Esophagus squamous epithelium (tissue), 5 donors: Measurements from ENCODE around the gene CDC14A. TPM values are rescaled to one million over a fixed set of nuclear protein-coding genes. Genes with fewer than 3 reads are reported as not detected.
A peak's percentile ranks its signal among the peaks of the same experiment; 100 is the strongest.

Source experiments
- DNase-seq: peaks from one replicate; lab custom pipeline; 2025; lab: John Stamatoyannopoulos, UW
- H3K27ac ChIP-seq, 4 donors: fragments of 200-600 bp; sonication (generic); one replicate each; pipeline ENCODE4 v1.5.1; 2016 to 2019; ENCODE audit warnings: mild to moderate bottlenecking in 1 of 4
- H3K27me3 ChIP-seq, 4 donors: fragments of 200-600 bp; sonication (generic); 1 replicate in 3 of 4; 2 replicates in 1 of 4; pipeline versions ENCODE4 v1.5.1 to v1.6.0; 2017 to 2021; ENCODE audit warnings: antibody characterized with exemption in 1 of 4
- H3K36me3 ChIP-seq, 3 donors: fragments of 200-600 bp; sonication (generic); one replicate each; pipeline ENCODE4 v1.5.1; 2016 to 2019
- H3K4me1 ChIP-seq, 3 donors: fragments of 200-600 bp; sonication (generic); one replicate each; pipeline ENCODE4 v1.5.1; 2017 to 2019
- H3K4me3 ChIP-seq, 4 donors: fragments of 200-600 bp; sonication (generic); 1 replicate in 3 of 4; 2 replicates in 1 of 4; pipeline ENCODE4 v1.5.1; 2016 to 2019; ENCODE audit warnings: mild to moderate bottlenecking in 2 of 4, moderate library complexity in 1 of 4
- H3K9me3 ChIP-seq, 3 donors: fragments of 200-600 bp; sonication (generic); one replicate each; pipeline ENCODE4 v1.5.1; 2016 to 2019
- POLR2A ChIP-seq, 4 donors: fragments of 450-650 bp; IDR thresholded peaks; one replicate each; pipeline ENCODE4 v1.6.1; 2017; ENCODE audit warnings: antibody characterized with exemption in 4 of 4, mild to moderate bottlenecking in 4 of 4, moderate library complexity in 3 of 4
- WGBS, 2 donors: methylation state at CpG; one replicate each; pipeline ENCODE4 v1.1.5; 2018; 5-methylcytosine and 5-hydroxymethylcytosine counted together
- intact Hi-C: fragments of 100-400 bp; cut with DNase I; formaldehyde crosslinking; loops from one replicate; pipeline ENCODE4 v1.15.0; 2022
- total RNA-seq, 4 donors: library from RNA; depleted of rRNA; stranded (reverse); fragments of >200 nt; gene quantifications; one replicate each; pipeline ENCODE4 v1.1.0, GENCODE V29; 2016
- TF ChIP-seq, protein P1 (sequence below), 6 experiments: fragments of 450-650 bp in 4 of 6; fragments of 200-600 bp in 2 of 6; sonication (generic) in 2 of 6; IDR thresholded peaks; one replicate each; pipeline ENCODE4 v1.5.1; 2016 to 2019; ENCODE audit warnings: antibody characterized with exemption in 6 of 6, mild to moderate bottlenecking in 4 of 6, moderate library complexity in 4 of 6
- donor health status: DM: yes; HTN: yes; CAD: no.

The CDC14A gene
- total RNA-seq, 4 donors from 2014 or later, result 3.0 to 8.6 (median 4.3) TPM

DNA sequence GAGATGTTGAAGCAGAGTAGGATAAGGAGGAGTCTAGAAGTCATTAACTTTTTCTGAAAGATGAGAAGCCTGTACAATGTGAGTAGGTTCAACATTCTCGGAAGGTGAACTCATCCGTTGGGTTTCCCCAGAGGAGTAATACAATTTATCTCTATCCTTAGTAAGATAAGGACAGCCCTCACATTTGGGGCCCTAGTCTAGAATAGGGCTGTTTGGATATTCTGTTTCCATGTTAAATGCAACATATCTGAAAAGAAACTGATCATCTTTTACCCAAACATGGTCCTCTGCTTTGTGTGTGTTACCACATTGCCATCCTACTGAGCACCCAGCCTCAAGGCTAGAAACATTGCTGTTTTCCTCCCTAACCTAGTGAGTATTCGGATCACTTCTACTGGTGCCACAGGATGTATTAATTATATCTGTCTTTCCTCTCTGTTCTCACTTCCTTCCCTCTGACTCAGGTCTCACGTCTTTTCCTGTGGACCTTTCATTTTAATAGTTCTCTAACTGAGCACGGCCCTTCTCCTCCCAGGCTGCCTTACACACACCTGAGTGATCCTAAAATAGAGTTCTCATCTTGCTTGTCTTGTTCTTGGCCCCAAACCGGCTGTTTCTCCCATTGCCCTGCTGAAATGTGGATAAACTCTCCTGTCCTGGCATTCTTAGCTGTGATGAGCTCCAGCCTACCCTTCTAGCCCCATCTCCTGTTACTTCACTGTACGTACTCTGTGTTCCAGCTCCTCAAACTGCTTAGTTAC is 91.7 kb downstream of the CDC14A start:
- WGBS, 2 donors, result 63 to 71% methylated on average over 7 of the region's 7 CpGs
- no peaks in the 10 kb centered on the region for H3K36me3 ChIP-seq
- peak overlapping the region; percentile 7 to 66 (median 44) for H3K27ac ChIP-seq
- DNase-seq, result no peak
- intact Hi-C loops, result no loop called here
- TF ChIP-seq POLR2A (IDR thresholded peaks at IDR 0.05), result peak in 1 of 4 donors; percentile 37
- TF ChIP-seq, protein P1, sequence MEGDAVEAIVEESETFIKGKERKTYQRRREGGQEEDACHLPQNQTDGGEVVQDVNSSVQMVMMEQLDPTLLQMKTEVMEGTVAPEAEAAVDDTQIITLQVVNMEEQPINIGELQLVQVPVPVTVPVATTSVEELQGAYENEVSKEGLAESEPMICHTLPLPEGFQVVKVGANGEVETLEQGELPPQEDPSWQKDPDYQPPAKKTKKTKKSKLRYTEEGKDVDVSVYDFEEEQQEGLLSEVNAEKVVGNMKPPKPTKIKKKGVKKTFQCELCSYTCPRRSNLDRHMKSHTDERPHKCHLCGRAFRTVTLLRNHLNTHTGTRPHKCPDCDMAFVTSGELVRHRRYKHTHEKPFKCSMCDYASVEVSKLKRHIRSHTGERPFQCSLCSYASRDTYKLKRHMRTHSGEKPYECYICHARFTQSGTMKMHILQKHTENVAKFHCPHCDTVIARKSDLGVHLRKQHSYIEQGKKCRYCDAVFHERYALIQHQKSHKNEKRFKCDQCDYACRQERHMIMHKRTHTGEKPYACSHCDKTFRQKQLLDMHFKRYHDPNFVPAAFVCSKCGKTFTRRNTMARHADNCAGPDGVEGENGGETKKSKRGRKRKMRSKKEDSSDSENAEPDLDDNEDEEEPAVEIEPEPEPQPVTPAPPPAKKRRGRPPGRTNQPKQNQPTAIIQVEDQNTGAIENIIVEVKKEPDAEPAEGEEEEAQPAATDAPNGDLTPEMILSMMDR (IDR thresholded peaks at IDR 0.05), result no peak
- H3K27me3 ChIP-seq, result no peaks in the 10 kb centered on the region
- H3K4me3 ChIP-seq, result no peak overlapping the region
- peaks cover 0 to 5% (median 0%) of the 10 kb centered on the region in 3 donors for H3K4me1 ChIP-seq
- no peaks in the 10 kb centered on the region for H3K9me3 ChIP-seq

DNA sequence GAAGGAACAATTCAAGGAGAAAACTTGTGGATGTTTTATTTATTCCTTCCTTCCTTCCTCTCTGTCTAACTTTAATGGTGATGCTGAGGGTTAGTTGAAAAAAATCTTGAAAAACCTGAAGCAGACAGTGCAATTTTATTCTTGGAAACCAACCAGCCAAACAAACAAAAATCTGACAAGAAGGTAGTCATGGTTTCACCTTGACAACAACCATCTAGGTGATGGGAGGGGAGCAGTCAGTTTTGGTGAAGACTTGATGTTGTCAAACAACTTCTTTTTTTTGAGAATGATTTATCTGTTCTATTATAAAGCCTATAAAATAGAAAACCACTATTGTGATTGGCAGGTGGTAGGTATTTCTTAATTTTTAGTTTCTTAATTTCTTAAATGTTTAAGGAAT is 93.3 kb downstream of the CDC14A start:
- H3K9me3 ChIP-seq, result no peaks in the 10 kb centered on the region
- no peak overlapping the region for H3K27ac ChIP-seq
- no peaks in the 10 kb centered on the region for H3K36me3 ChIP-seq
- intact Hi-C loops, result no loop called here
- TF ChIP-seq, protein P1 (IDR thresholded peaks at IDR 0.05), result no peak
- TF ChIP-seq POLR2A (IDR thresholded peaks at IDR 0.05), result no peak
- DNase-seq, result no peak
- H3K4me1 ChIP-seq, result peaks cover 0 to 5% (median 0%) of the 10 kb centered on the region in 3 donors
- no peaks in the 10 kb centered on the region for H3K27me3 ChIP-seq
- H3K4me3 ChIP-seq, result no peak overlapping the region

DNA sequence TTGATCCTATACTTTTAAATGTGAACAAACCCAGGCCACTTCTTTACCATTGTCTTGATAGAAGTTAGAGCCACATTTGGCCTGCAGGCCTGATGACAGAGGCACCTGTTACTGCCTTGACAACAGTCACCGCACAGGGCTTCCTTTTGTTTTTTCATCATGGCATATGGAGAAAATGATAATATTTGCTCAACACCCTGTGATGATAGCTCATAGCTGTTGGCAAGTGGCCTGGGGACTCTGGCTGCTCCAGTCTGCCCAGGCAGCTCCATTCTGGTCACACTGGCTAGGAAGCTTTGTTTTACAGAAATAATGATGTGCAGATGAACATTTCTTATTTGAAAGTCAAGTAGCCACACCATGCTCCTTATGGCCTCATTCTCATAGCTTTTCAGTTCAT is 96.1 kb downstream of the CDC14A start:
- 82 to 100% methylated on average over 1 of the region's 1 CpG for WGBS, 2 donors
- no peak overlapping the region for H3K27ac ChIP-seq
- H3K36me3 ChIP-seq, result no peaks in the 10 kb centered on the region
- H3K4me3 ChIP-seq, result no peak overlapping the region
- intact Hi-C loops, result no loop called here
- H3K4me1 ChIP-seq, result peaks cover 0 to 5% (median 0%) of the 10 kb centered on the region in 3 donors
- DNase-seq, result no peak
- TF ChIP-seq, protein P1 (IDR thresholded peaks at IDR 0.05), result no peak
- TF ChIP-seq POLR2A (IDR thresholded peaks at IDR 0.05), result no peak
- no peaks in the 10 kb centered on the region for H3K9me3 ChIP-seq
- H3K27me3 ChIP-seq, result no peaks in the 10 kb centered on the region

DNA sequence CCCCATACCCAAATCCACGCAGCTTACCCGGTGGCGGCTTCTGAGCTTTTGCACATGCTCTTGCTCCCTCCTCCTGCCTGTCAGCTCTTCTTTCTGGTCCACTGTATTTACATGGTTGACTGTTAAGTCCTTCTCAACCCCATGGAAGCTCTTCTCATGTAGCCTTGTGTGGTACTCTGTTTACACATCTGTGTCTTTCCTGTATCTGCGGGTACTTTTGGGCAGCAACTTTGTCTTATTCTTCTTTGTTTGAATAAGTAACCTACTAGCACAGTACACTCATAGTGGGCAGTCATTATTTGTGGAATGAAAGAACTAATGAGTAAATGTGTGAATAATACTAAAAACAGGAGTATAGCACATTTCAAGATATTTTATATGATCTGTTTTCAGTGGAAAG is 97.2 kb downstream of the CDC14A start:
- intact Hi-C loops, result no loop called here
- no peak overlapping the region for H3K27ac ChIP-seq
- H3K4me3 ChIP-seq, result no peak overlapping the region
- no peaks in the 10 kb centered on the region for H3K9me3 ChIP-seq
- no peak for TF ChIP-seq POLR2A (IDR thresholded peaks at IDR 0.05)
- TF ChIP-seq, protein P1 (IDR thresholded peaks at IDR 0.05), result no peak
- H3K27me3 ChIP-seq, result no peaks in the 10 kb centered on the region
- 65 to 85% methylated on average over 4 of the region's 4 CpGs for WGBS, 2 donors
- H3K36me3 ChIP-seq, result no peaks in the 10 kb centered on the region
- DNase-seq, result no peak
- peaks cover 0 to 3% (median 0%) of the 10 kb centered on the region in 3 donors for H3K4me1 ChIP-seq

DNA sequence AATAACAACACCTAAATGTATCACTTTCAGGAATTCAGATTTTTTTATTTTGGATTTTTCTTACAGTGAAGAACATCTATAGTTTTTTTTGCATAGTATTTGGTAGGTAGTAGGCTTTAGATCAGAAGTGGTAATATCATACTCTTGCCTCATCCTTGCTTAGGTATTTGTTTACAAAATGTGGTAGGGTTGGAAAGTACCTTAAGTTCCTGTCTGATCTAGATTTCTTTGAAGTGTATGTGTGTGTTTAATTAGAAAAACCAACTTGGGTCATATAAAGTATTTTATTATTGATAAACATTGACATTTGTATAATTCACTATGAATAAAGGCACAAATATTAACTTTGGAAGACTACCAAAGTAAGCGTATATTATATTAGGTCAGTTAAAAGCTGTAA is 100.3 kb downstream of the CDC14A start:
- Histone ChIP-seq H3K4me1 (no peaks in the 10 kb centered on the region), H3K27ac (no peak overlapping the region), H3K9me3 (no peaks in the 10 kb centered on the region), H3K36me3 (no peaks in the 10 kb centered on the region), H3K4me3 (no peak overlapping the region), H3K27me3 (no peaks in the 10 kb centered on the region)
- TF ChIP-seq, protein P1 (IDR thresholded peaks at IDR 0.05), result no peak
- TF ChIP-seq POLR2A (IDR thresholded peaks at IDR 0.05), result no peak
- DNase-seq, result no peak
- 52 to 53% methylated on average over 1 of the region's 1 CpG for WGBS, 2 donors
- intact Hi-C loops, result loop anchor here (10.0 kb wide), 1 partner anchor 168 kb away; no protein-coding TSS in a partner anchor
